Suprapubic skin (tissue), 3 donors: ENCODE results near the gene ADAMTS3.

ENCODE experiments used
- EP300 ChIP-seq: sonication (generic); formaldehyde crosslinking; IDR thresholded peaks from one replicate; pipeline ENCODE4 v1.6.1; 2017; ENCODE audit warnings: antibody characterized with exemption
- TF ChIP-seq, protein P1 (sequence below), 2 donors: fragments of 200-600 bp in 1 of 2; fragments of 450-650 bp in 1 of 2; sonication (generic) in 1 of 2; IDR thresholded peaks; one replicate each; pipeline ENCODE4 v1.5.1; 2016 to 2019; ENCODE audit warnings: antibody characterized with exemption in 2 of 2, mild to moderate bottlenecking in 1 of 2, moderate library complexity in 1 of 2

DNA sequence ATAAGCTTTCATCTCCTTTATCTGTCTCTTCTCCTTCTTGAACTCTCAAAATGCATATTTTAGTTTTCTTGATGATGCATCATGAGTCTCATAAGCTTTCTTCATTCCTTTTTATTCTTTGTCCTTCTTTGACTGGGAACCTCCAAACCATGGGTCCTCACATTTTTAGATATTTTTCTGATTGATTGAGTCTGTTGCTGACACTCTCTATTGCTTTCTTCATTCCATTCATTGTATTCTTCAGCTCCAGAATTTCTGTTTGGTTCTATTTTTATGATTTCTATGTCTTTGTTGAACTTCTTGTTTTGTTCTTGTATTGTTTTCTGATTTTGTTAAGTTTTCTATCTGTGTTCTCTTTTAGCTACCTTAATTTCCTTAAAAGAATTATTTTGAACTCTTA is 74.9 kb downstream of the ADAMTS3 start:
- TF ChIP-seq, protein P1, sequence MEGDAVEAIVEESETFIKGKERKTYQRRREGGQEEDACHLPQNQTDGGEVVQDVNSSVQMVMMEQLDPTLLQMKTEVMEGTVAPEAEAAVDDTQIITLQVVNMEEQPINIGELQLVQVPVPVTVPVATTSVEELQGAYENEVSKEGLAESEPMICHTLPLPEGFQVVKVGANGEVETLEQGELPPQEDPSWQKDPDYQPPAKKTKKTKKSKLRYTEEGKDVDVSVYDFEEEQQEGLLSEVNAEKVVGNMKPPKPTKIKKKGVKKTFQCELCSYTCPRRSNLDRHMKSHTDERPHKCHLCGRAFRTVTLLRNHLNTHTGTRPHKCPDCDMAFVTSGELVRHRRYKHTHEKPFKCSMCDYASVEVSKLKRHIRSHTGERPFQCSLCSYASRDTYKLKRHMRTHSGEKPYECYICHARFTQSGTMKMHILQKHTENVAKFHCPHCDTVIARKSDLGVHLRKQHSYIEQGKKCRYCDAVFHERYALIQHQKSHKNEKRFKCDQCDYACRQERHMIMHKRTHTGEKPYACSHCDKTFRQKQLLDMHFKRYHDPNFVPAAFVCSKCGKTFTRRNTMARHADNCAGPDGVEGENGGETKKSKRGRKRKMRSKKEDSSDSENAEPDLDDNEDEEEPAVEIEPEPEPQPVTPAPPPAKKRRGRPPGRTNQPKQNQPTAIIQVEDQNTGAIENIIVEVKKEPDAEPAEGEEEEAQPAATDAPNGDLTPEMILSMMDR (IDR thresholded peaks at IDR 0.05) = no peak
- no peak for TF ChIP-seq EP300
